Measurements from ENCODE around the gene YY1.

DNA sequence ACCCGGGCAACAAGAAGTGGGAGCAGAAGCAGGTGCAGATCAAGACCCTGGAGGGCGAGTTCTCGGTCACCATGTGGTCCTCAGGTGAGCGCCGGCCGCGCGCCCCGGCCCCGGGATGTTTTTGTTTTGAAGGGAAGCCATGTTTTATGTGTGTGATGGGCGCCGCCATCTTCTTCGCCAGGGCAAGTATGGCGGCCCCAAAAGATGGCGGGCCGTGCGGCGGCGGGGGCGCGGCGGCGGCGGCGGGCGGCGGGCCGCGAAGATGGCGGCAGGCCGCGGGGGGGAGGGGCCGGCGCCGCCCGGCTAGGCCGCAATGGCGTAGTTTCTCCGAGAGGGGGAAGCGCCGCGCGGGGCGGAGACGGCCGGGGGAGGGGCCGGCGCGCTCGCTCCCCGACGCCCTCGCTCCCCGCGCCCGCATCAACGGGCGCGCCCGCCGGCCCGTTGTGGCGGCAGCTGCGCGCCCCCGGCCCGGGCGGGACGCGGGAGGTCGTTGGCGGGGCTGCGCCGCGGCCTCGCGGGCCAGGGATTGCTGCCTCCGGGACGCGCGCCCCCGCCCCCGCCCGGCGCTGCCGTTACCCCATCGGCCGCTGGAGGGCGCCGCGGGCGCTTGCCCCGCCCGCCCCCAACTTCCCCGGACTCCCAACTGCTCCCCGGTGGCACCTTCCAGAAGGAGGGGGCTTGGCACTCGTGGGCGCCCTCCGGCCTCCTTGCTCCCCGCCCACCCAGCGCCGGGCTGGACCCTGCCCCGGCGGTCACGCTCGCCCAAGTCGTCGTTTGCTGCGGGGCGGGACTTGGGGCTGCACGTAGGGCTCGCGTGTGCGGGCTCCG is 1.1 kb downstream of the YY1 start:
- TF ChIP-seq RFX5 (IDR thresholded peaks at IDR 0.05): no peak
- TF ChIP-seq TP53 (CRISPR knock-in tag; IDR thresholded peaks at IDR 0.05): no peak
- no peak for TF ChIP-seq EP300 (IDR thresholded peaks at IDR 0.05)
- TF ChIP-seq CTCF (IDR thresholded peaks at IDR 0.05): peak; percentile 96
- no peak for TF ChIP-seq POLR2A (IDR thresholded peaks at IDR 0.05; ENCODE audit: low read length)
- TF ChIP-seq, protein P1, sequence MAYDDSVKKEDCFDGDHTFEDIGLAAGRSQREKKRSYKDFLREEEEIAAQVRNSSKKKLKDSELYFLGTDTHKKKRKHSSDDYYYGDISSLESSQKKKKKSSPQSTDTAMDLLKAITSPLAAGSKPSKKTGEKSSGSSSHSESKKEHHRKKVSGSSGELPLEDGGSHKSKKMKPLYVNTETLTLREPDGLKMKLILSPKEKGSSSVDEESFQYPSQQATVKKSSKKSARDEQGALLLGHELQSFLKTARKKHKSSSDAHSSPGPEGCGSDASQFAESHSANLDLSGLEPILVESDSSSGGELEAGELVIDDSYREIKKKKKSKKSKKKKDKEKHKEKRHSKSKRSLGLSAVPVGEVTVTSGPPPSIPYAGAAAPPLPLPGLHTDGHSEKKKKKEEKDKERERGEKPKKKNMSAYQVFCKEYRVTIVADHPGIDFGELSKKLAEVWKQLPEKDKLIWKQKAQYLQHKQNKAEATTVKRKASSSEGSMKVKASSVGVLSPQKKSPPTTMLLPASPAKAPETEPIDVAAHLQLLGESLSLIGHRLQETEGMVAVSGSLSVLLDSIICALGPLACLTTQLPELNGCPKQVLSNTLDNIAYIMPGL (CRISPR knock-in tag; IDR thresholded peaks at IDR 0.05; ENCODE audit: borderline replicate concordance): no peak
- TF ChIP-seq CEBPB (IDR thresholded peaks at IDR 0.05): no peak

Measured in A549 (cell line).